ENCODE results near the gene MFNG.

MFNG gene

DNA sequence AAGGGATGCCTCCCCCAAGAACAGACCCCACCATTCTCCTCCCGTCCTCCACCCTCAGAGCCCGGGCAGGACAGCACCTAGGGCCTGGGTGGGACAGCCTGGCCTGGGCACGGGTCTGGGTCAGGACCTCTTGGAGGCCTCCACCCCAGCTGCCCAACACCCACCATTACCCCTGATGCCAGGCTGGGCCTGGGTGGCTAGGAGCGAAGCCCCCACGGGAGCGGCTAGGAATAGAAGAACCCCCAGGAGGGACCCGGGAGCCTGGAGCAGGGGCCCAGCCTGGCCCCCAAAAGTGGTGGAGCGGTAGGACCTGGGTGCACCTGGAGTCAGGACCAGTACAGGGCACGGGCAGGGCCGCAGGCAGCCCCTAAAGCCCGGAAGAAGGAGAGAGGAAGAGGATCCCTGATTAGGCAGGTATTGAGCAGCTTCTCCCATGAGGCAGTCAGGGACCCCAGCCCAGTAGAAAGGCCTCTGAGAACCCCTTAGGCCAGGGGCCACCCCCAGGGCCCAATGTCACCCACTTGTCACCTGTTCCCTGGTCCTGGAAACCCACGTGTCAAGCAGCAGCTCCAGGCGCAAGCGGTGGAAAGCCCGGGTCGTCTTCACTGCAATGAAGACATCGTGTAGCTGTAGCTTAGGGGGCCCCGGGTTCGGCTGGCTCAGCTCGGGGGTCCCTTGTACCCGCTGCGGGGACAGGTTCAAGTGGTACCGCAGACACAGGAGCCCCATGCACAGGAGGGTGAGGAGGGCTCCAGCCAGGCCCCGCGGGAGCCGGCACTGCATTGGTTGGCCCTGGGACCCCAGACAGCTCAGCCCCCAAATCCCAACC lies 575 bp downstream of the MFNG start:
- Histone ChIP-seq H3K79me2 (ENCODE audit: control insufficient read depth, low read length) (peaks cover 64% of the 10 kb centered on the region), H3K4me1 (ENCODE audit: control insufficient read depth, low read length) (peaks cover 48% of the 10 kb centered on the region), H3F3A (ENCODE audit: control insufficient read depth, insufficient read depth) (peaks cover 3% of the 10 kb centered on the region; the same call in 1 of the 2 replicates), H3K27ac (ENCODE audit: low read depth, low read length) (peak overlapping the region; percentile 94), H3K27me3 (ENCODE audit: control insufficient read depth, low read length) (no peaks in the 10 kb centered on the region), H3K4me3 (ENCODE audit: low read length) (peak overlapping the region; percentile 96), H4K20me1 (ENCODE audit: control insufficient read depth, insufficient read depth, low read depth, low read length) (peaks cover 8% of the 10 kb centered on the region; the same call in 1 of the 2 replicates), H3K9me3 (ENCODE audit: control insufficient read depth, insufficient read depth, low read length) (no peaks in the 10 kb centered on the region), H3K9me2 (replicated peaks; ENCODE audit: control insufficient read depth, low read length) (no peaks in the 10 kb centered on the region), H3K36me3 (ENCODE audit: control insufficient read depth, low read length) (peaks cover 55% of the 10 kb centered on the region), H3K4me2 (ENCODE audit: low read length) (peak overlapping the region; percentile 100)
- TF ChIP-seq, protein P1, sequence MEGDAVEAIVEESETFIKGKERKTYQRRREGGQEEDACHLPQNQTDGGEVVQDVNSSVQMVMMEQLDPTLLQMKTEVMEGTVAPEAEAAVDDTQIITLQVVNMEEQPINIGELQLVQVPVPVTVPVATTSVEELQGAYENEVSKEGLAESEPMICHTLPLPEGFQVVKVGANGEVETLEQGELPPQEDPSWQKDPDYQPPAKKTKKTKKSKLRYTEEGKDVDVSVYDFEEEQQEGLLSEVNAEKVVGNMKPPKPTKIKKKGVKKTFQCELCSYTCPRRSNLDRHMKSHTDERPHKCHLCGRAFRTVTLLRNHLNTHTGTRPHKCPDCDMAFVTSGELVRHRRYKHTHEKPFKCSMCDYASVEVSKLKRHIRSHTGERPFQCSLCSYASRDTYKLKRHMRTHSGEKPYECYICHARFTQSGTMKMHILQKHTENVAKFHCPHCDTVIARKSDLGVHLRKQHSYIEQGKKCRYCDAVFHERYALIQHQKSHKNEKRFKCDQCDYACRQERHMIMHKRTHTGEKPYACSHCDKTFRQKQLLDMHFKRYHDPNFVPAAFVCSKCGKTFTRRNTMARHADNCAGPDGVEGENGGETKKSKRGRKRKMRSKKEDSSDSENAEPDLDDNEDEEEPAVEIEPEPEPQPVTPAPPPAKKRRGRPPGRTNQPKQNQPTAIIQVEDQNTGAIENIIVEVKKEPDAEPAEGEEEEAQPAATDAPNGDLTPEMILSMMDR (IDR thresholded peaks at IDR 0.05; ENCODE audit: low read depth, low read length, poor library complexity, severe bottlenecking), result no peak
- no peak for TF ChIP-seq EZH2phosphoT487 (IDR thresholded peaks at IDR 0.05; ENCODE audit: borderline replicate concordance, low read length)

DNA sequence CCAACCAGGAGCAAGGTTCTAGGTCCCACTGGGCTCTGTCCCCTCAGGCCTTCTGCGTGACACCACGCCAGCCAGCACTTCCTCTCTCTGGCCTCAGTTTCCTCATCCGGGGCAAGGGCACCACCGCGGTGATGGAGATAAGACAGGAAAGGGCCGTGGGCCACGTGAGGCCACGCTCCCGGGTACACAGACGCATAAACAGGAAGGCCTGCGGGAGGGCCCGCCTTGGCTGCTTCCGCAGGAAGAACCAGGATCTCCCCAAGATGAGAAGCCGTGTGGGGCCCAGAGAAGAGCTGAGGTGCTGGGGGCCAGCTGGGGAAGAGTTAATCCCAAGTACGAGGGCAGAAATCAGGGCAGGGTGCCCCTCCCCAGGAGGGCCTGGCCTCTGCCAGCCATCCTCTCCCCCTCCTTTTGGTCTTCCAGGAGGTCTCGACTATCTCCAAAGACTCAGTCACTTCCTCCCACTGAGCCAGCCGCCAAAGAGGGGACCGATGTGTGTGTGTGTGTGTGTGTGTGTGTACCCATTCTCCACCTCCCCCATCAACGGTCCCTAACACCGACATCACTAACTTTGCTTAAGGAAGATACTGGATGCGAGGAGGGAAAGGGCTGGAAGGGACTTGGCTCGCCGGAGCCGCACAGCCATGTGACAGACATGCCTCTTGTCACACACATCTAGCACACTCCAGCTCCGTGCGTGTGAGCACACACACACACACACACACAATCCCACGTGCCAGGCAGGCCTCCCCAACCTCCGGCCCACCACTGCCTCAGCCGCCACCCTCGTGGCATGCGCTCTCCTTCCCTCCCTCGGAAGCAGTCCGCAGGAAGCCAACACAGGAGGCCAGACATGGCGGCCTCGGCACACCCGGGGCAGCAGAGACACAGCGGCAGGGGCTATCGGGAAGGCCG lies 1.4 kb downstream of the MFNG start:
- H4K20me1 ChIP-seq (ENCODE audit: control insufficient read depth, insufficient read depth, low read depth, low read length), result peaks cover 8% of the 10 kb centered on the region; the same call in 1 of the 2 replicates
- H3K9me3 ChIP-seq (ENCODE audit: control insufficient read depth, insufficient read depth, low read length), result no peaks in the 10 kb centered on the region
- peaks cover 57% of the 10 kb centered on the region for H3K4me1 ChIP-seq (ENCODE audit: control insufficient read depth, low read length)
- H3K9me2 ChIP-seq (replicated peaks; ENCODE audit: control insufficient read depth, low read length), result no peaks in the 10 kb centered on the region
- H3K79me2 ChIP-seq (ENCODE audit: control insufficient read depth, low read length), result peaks cover 73% of the 10 kb centered on the region
- peaks cover 8% of the 10 kb centered on the region; the same call in 1 of the 2 replicates for H3F3A ChIP-seq (ENCODE audit: control insufficient read depth, insufficient read depth)
- peaks cover 64% of the 10 kb centered on the region for H3K36me3 ChIP-seq (ENCODE audit: control insufficient read depth, low read length)
- H3K27ac ChIP-seq (ENCODE audit: low read depth, low read length), result peak overlapping the region; percentile 94
- no peak for TF ChIP-seq EZH2phosphoT487 (IDR thresholded peaks at IDR 0.05; ENCODE audit: borderline replicate concordance, low read length)
- TF ChIP-seq, protein P1 (IDR thresholded peaks at IDR 0.05; ENCODE audit: low read depth, low read length, poor library complexity, severe bottlenecking), result no peak
- H3K4me2 ChIP-seq (ENCODE audit: low read length), result peak overlapping the region; percentile 100
- H3K4me3 ChIP-seq (ENCODE audit: low read length), result peak overlapping the region; percentile 96
- H3K27me3 ChIP-seq (ENCODE audit: control insufficient read depth, low read length), result no peaks in the 10 kb centered on the region

DNA sequence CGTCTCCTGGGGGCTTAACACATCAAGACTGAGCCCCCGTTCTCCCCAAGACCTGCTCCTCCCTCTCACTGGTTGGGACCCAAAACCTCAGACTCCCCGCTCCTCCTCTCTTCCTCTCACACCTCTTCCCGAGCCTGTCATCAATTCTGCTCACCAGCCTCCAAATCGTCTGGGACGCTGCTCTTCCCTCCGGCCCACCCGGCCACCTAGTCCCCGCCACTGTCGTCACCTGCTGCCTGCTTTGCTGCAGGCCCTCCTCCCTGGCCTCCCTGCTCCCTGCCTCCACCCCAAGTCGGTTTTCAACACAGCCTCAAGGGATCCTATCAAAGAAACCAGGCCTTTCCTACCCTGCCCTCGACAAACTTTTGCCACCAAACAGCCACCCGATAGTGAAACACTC lies 3.1 kb downstream of the MFNG start:
- peaks cover 74% of the 10 kb centered on the region for H3K4me1 ChIP-seq (ENCODE audit: control insufficient read depth, low read length)

More for the DNA sequence above, 3.1 kb downstream of the MFNG start:
- peaks cover 85% of the 10 kb centered on the region for H3K79me2 ChIP-seq (ENCODE audit: control insufficient read depth, low read length)
- peak overlapping the region; percentile 96 for H3K4me3 ChIP-seq (ENCODE audit: low read length)
- H3K27ac ChIP-seq (ENCODE audit: low read depth, low read length), result peak overlapping the region; percentile 94
- H3F3A ChIP-seq (ENCODE audit: control insufficient read depth, insufficient read depth), result peaks cover 19% of the 10 kb centered on the region
- H4K20me1 ChIP-seq (ENCODE audit: control insufficient read depth, insufficient read depth, low read depth, low read length), result peaks cover 11% of the 10 kb centered on the region; the same call in 1 of the 2 replicates
- H3K27me3 ChIP-seq (ENCODE audit: control insufficient read depth, low read length), result no peaks in the 10 kb centered on the region
- peaks cover 79% of the 10 kb centered on the region for H3K36me3 ChIP-seq (ENCODE audit: control insufficient read depth, low read length)
- TF ChIP-seq, protein P1 (IDR thresholded peaks at IDR 0.05; ENCODE audit: low read depth, low read length, poor library complexity, severe bottlenecking), result no peak
- no peak for TF ChIP-seq EZH2phosphoT487 (IDR thresholded peaks at IDR 0.05; ENCODE audit: borderline replicate concordance, low read length)
- no peaks in the 10 kb centered on the region for H3K9me3 ChIP-seq (ENCODE audit: control insufficient read depth, insufficient read depth, low read length)
- H3K9me2 ChIP-seq (replicated peaks; ENCODE audit: control insufficient read depth, low read length), result no peaks in the 10 kb centered on the region
- H3K4me2 ChIP-seq (ENCODE audit: low read length), result peak overlapping the region; percentile 100

All from DOHH2 (cell line).